Fibroblast of pulmonary artery (primary cell): ENCODE measurements around the gene GTF2B.

Experiments
- DNase-seq: peaks from one replicate; pipeline ENCODE4 v3.0.0-alpha.2; 2010; ENCODE audit warnings: low read depth
- H3K4me3 ChIP-seq: replicated peaks from 2 replicates; pipeline ENCODE4 v1.5.1; 2011; ENCODE audit warnings: low read depth, mild to moderate bottlenecking, control low read depth, low read length, moderate library complexity
- CTCF ChIP-seq: IDR thresholded peaks from 2 replicates; pipeline ENCODE4 v1.5.1; 2011; ENCODE audit warnings: mild to moderate bottlenecking, control low read depth, low read length, inconsistent platforms; ENCODE audit errors: missing control alignments

Gene GTF2B

GRCh38 chr1:88813471-88813870 lies 77.9 kb downstream of the GTF2B start:
- no peak for TF ChIP-seq CTCF
- no peak overlapping the region for H3K4me3 ChIP-seq

GRCh38 chr1:88812366-88812765 lies 79.0 kb downstream of the GTF2B start:
- TF ChIP-seq CTCF = no peak
- DNase-seq = no peak
- H3K4me3 ChIP-seq = no peak overlapping the region

More at GRCh38 chr1:88813471-88813870, 77.9 kb downstream of the GTF2B start:
- DNase-seq = no peak

DNA sequence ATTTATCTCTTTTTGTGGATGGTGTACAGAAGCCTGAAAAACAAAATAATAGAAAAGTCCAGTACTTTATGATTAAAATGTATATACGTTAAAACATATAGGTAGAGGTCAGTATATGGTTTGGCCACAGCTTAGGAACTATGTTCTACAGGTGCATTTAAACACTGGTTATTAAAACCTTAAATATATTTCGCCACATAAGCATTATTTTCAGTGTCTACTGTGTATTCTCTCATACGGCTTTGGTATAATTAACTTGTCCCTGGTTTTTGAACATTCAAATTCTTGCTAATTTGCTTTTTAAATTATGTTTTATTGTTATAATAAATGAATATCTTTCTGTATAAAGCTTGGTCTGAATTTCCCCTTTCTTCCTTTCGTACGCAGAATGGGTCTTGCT lies 87.9 kb downstream of the GTF2B start:
- H3K4me3 ChIP-seq = no peak overlapping the region
- TF ChIP-seq CTCF = no peak
- no peak for DNase-seq

DNA sequence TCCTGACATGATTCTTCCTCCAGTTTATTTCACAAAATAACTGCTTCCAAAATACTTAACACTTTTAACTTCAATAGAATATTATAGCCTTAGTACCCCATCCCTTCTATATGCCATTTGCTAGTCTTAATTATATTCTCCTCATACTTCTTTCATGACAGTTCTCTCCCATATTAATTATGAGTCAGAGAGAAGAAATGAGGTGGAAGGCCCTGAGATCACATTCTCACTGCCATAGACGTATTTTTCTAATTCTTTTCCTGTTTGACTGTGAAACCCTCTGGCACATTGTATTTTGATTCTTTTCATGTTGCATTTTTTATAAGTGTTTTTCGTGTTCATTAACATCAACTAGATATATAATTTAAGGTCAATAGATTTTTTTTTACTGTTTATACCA lies 88.4 kb downstream of the GTF2B start:
- no peak overlapping the region for H3K4me3 ChIP-seq
- no peak for TF ChIP-seq CTCF
- DNase-seq = peak; percentile 38
